Ramos (cell line): ENCODE results near the gene SRF.

Experiments used
- in situ Hi-C: fragments of 300-500 bp; cut with MboI; formaldehyde crosslinking; loops from one replicate; pipeline ENCODE4 v1.14.3; 2022; ENCODE audit warnings: low sequenced_read_pairs; ENCODE audit not compliant: unreplicated experiment

The SRF gene

GRCh38 chr6:43180058-43180457 is 9.0 kb downstream of the SRF start:
- in situ Hi-C loops, result no loop called here

- in situ Hi-C loops, result no loop called here
These were observed 9.9 kb downstream of the SRF start for GRCh38 chr6:43180985-43181384.

- in situ Hi-C loops, result no loop called here
These were observed 10.5 kb downstream of the SRF start for GRCh38 chr6:43181621-43181941.

GRCh38 chr6:43181942-43182860 is 11.1 kb downstream of the SRF start, which contains the start of gene CUL9:
CUL9 (plus strand) TSS chr6:43182196; CDS start chr6:43184311, 2,115 bp downstream.
- in situ Hi-C loops, result no loop called here

- in situ Hi-C loops, result no loop called here
These were observed 12.4 kb downstream of the SRF start for GRCh38 chr6:43183441-43183840.

GRCh38 chr6:43184268-43184985 is 13.4 kb downstream of the SRF start:
- in situ Hi-C loops, result no loop called here

- in situ Hi-C loops, result no loop called here
These were observed 14.4 kb downstream of the SRF start for GRCh38 chr6:43185391-43185985.

GRCh38 chr6:43186019-43186418 is 14.9 kb downstream of the SRF start:
- in situ Hi-C loops, result no loop called here

GRCh38 chr6:43186706-43187105 is 15.6 kb downstream of the SRF start:
- in situ Hi-C loops, result no loop called here

- in situ Hi-C loops, result no loop called here
These were observed 16.8 kb downstream of the SRF start for GRCh38 chr6:43187821-43188220.

GRCh38 chr6:43188426-43188825 is 17.4 kb downstream of the SRF start:
- in situ Hi-C loops, result no loop called here

GRCh38 chr6:43189776-43190304 is 18.8 kb downstream of the SRF start:
- in situ Hi-C loops, result no loop called here

- in situ Hi-C loops, result no loop called here
These were observed 21.8 kb downstream of the SRF start for GRCh38 chr6:43192911-43193310.

GRCh38 chr6:43193929-43194328 is 22.9 kb downstream of the SRF start:
- in situ Hi-C loops, result no loop called here

GRCh38 chr6:43196337-43196736 is 25.3 kb downstream of the SRF start:
- in situ Hi-C loops, result no loop called here

- in situ Hi-C loops, result no loop called here
These were observed 28.8 kb downstream of the SRF start for GRCh38 chr6:43199912-43200311.

- in situ Hi-C loops, result no loop called here
These were observed 29.5 kb downstream of the SRF start for GRCh38 chr6:43200541-43200940.

- in situ Hi-C loops, result no loop called here
These were observed 31.4 kb downstream of the SRF start for GRCh38 chr6:43202451-43202850.

GRCh38 chr6:43203029-43203717 is 32.1 kb downstream of the SRF start:
- in situ Hi-C loops, result no loop called here

- in situ Hi-C loops, result no loop called here
These were observed 32.6 kb downstream of the SRF start for GRCh38 chr6:43203718-43204095.
